ENCODE results near the gene POLR2E.

POLR2E gene

DNA sequence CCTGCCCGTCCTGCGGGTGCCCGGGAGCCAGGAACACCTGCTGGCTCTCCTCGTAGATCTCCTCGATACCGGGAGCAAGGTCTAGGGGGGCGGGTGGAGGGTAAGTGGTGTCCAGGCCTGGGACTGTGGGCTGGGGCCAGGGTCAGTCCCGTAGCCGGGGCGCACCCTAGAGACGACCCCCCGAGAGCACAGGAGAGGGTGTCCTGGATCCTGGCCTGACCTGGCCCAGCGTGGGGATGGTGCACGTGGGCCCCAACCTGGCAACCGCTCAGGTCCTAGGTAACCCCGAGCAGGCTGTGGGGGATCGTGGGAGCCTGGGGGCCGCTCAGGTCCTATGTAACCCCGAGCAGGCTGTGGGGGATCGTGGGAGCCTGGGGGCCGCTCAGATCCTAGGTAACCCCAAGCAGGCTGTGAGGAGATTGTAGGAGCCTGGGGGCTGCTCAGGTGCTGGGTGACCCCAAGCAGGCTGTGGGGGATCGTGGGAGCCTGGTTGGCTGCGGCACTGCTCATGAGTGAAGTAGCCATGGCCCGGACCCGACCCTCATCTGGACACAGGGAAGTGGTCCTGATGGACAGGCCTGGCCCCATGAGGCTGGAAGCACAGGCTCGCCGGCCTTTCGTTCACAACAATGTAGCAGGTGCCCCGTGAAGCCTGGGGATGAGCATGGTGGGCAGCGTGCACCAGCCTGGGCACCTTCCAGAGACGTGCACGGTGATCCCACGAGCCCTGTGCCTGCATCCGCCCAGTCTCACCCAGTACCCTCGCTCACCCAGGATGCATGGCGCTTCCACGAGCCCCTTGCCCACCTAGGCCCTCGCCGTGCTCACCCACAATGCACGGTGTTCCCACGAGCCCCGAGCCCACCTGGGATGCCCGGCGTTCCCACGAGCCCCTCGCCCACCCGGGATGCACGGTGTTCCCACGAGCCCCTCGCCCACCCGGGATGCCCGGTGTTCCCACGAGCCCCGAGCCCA, 14.8 kb upstream of the POLR2E start:
- Histone ChIP-seq H3K4me1 (ENCODE audit: control insufficient read depth, insufficient read depth, low read length) (peaks cover 17% of the 10 kb centered on the region), H3K27me3 (ENCODE audit: control insufficient read depth, insufficient read depth, low read length) (no peaks in the 10 kb centered on the region), H3K27ac (ENCODE audit: low read depth, low read length) (no peak overlapping the region), H3K36me3 (ENCODE audit: control insufficient read depth, insufficient read depth, low read length) (peaks cover 50% of the 10 kb centered on the region), H3K4me3 (ENCODE audit: low read depth, low read length) (no peak overlapping the region), H3K9me3 (ENCODE audit: control insufficient read depth, insufficient read depth, low read depth, low read length) (no peaks in the 10 kb centered on the region), H3K9ac (ENCODE audit: low read length) (no peak overlapping the region)

DNA sequence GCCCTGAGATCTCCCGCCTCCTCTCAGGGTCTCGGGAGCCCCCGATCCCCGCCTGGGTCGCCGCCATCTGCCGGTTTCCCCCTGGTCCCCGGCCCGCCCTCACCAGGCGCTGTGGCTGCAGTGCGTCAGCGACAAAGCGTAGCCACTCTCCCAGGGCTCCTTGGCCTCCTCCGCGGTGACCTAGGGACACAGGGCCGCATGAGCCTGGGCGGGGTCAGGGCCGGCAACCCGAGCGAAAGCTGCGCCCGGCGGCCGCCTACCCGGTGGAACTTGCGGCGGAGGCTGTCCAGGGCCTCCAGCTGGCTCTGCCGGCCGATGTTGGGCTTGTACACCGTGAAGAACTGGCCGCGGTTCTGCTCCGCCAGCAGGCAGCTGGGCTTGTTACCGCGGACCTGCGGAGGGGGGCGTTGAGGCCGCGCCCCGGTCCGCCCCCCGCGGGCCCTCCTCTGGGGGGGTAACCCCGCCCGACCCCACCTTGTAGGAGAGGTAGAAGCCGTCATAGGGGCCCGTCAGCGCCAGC, 13.9 kb upstream of the POLR2E start:
- Histone ChIP-seq H3K9me3 (ENCODE audit: control insufficient read depth, insufficient read depth, low read depth, low read length) (no peaks in the 10 kb centered on the region), H3K27ac (ENCODE audit: low read depth, low read length) (no peak overlapping the region), H3K4me3 (ENCODE audit: low read depth, low read length) (no peak overlapping the region), H3K9ac (ENCODE audit: low read length) (no peak overlapping the region), H3K36me3 (ENCODE audit: control insufficient read depth, insufficient read depth, low read length) (peaks cover 46% of the 10 kb centered on the region), H3K4me1 (ENCODE audit: control insufficient read depth, insufficient read depth, low read length) (peaks cover 17% of the 10 kb centered on the region), H3K27me3 (ENCODE audit: control insufficient read depth, insufficient read depth, low read length) (no peaks in the 10 kb centered on the region)

DNA sequence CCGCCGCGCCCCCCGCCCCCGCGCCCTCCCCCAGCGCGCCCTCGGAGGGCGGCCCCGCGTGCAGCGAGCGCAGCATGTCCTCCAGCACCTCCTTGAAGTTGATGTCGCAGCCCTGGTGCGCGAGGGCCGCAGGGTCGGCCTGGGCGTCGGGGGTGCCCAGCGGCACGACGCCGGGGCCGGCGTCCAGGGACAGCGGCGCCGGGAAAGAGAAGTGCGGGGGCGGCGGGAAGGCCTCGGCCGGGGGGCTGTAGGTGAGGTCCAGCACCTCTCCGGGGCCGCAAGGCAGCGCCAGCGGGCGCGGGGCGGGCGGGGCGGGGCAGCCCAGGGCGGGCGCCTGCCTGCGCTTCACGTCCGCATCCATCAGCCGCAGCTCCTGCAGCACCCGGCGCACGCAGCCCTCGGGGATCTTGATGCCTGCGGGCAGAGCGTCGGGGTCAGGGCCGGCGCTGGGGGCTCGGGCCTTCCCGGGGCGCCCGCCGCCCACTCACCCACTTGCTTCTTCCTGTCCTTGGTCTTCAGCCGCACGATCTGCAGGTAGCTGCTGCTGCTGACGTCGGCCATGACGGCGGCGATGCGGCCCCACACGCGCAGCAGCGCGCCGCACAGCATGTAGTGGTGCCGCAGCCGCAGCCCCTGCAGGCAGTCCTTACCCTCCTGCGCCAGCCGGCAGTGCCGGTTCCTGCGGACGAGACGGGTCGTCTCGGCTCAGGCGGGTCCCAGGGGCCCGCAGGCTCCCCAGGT, 13.3 kb upstream of the POLR2E start:
- Histone ChIP-seq H3K9ac (ENCODE audit: low read length) (no peak overlapping the region), H3K36me3 (ENCODE audit: control insufficient read depth, insufficient read depth, low read length) (peaks cover 41% of the 10 kb centered on the region), H3K9me3 (ENCODE audit: control insufficient read depth, insufficient read depth, low read depth, low read length) (no peaks in the 10 kb centered on the region), H3K27ac (ENCODE audit: low read depth, low read length) (no peak overlapping the region), H3K4me1 (ENCODE audit: control insufficient read depth, insufficient read depth, low read length) (peaks cover 11% of the 10 kb centered on the region), H3K4me3 (ENCODE audit: low read depth, low read length) (no peak overlapping the region), H3K27me3 (ENCODE audit: control insufficient read depth, insufficient read depth, low read length) (no peaks in the 10 kb centered on the region)

DNA sequence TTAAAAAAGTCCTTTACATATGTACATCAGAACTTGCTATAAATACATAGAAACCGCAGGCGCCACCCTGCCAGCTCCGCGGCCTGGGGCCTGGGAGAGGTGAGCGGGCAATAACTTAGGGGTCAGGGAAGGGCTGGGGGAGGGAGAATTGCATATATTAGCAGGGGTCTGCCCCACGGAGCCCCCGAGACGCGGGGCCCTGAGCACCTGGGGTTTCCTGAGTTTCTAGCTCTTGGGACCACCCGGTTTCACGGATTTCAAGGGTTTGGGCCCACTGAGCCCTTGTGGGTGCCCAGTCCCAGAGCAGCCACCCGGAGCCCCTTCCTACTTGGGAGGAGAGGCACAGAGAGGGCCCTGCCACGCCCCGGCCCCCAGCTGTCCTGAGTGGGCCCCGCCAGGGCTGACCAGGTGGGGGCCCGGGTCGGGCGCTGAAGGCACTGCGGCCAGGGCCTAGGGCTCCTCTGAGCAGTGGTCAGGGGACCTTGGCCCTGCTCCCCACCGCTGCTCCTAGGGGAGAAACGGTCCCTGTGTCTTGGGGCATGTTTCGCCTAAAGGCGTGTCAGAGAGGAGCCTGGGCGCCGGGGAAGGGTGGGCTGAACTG, 12.6 kb upstream of the POLR2E start:
- Histone ChIP-seq H3K9me3 (ENCODE audit: control insufficient read depth, insufficient read depth, low read depth, low read length) (no peaks in the 10 kb centered on the region), H3K4me1 (ENCODE audit: control insufficient read depth, insufficient read depth, low read length) (peaks cover 10% of the 10 kb centered on the region), H3K4me3 (ENCODE audit: low read depth, low read length) (no peak overlapping the region), H3K27me3 (ENCODE audit: control insufficient read depth, insufficient read depth, low read length) (no peaks in the 10 kb centered on the region), H3K36me3 (ENCODE audit: control insufficient read depth, insufficient read depth, low read length) (peaks cover 41% of the 10 kb centered on the region), H3K9ac (ENCODE audit: low read length) (no peak overlapping the region), H3K27ac (ENCODE audit: low read depth, low read length) (no peak overlapping the region)

DNA sequence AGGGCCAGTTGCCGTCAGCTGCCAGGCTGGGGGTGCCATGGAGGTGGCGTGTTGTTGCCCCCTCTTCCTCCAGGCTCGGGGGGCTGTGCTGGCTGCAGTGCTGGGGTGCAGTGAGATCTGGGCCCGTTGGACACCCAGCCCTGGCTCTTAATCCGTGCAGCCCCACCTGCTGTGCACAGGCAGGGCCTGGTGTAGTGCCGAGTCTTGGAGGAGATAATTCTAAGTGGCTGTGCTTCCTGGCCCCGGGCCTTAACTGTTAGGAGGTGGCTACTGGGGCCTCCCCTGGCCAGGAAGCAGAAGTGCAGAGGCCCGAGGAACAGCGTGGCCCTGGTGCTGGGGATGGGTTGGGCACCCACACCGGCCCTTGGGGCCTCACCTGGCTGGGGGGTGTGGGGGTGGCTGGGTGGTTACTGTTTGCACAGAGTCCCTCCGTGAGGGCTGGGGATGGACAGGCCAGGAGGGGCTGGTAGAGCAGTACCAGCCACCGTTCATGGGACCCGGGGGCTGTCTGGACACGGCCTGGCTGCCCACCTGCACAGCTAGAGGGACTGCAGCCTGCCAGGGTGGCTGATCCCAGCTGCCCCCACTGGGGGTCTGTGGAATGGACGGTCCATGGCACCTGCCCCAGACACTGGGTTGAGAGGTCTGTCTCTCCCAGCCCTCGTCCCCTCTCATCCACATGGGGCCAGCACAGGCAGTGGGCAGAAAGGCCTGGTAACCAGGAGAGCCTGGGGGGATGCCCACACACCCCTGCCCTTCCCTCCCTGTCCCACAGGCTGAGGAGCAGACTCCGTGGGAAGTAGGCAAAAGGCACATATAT, 11.9 kb upstream of the POLR2E start:
- H3K27me3 ChIP-seq (ENCODE audit: control insufficient read depth, insufficient read depth, low read length): no peaks in the 10 kb centered on the region
- peaks cover 41% of the 10 kb centered on the region for H3K36me3 ChIP-seq (ENCODE audit: control insufficient read depth, insufficient read depth, low read length)
- no peak overlapping the region for H3K4me3 ChIP-seq (ENCODE audit: low read depth, low read length)
- no peak overlapping the region for H3K27ac ChIP-seq (ENCODE audit: low read depth, low read length)
- H3K9me3 ChIP-seq (ENCODE audit: control insufficient read depth, insufficient read depth, low read depth, low read length): no peaks in the 10 kb centered on the region
- H3K9ac ChIP-seq (ENCODE audit: low read length): no peak overlapping the region
- peaks cover 11% of the 10 kb centered on the region for H3K4me1 ChIP-seq (ENCODE audit: control insufficient read depth, insufficient read depth, low read length)

DNA sequence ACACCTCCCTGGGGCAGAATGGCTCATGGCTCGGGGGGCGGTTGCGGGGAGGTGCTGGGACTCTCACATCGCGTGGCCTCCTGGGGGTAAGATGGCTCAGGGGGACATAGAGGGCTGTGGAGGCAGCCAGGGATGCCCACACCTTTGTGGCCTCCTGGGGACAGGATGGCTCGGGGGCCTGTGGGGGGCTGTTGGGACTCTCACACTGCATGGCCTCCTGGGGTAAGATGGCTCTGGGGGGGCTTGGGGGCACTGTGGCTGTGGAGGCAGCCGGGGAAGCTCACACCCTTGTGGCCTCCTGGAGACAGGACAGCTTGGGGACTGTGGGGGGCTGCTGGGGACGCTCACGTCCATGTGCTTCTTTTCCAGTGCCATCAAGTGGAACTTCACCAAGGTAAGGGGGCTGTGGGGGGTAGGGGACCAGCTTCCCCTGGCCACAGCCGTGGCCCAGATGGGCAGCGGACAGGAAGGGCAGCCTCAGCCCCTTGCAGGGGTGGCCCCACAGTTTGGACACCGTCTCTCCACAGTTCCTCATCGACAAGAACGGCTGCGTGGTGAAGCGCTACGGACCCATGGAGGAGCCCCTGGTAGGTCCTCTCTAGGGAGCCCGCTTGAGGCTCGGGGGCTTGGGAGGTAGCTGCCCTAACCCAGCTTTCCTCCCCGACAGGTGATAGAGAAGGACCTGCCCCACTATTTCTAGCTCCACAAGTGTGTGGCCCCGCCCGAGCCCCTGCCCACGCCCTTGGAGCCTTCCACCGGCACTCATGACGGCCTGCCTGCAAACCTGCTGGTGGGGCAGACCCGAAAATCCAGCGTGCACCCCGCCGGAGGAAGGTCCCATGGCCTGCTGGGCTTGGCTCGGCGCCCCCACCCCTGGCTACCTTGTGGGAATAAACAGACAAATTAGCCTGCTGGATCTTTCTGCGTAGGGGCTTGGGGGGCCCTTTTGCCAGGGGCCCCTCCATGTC, 11.0 kb upstream of the POLR2E start:
- H3K4me1 ChIP-seq (ENCODE audit: control insufficient read depth, insufficient read depth, low read length): peaks cover 18% of the 10 kb centered on the region
- H3K9me3 ChIP-seq (ENCODE audit: control insufficient read depth, insufficient read depth, low read depth, low read length): no peaks in the 10 kb centered on the region
- peaks cover 41% of the 10 kb centered on the region for H3K36me3 ChIP-seq (ENCODE audit: control insufficient read depth, insufficient read depth, low read length)
- H3K27ac ChIP-seq (ENCODE audit: low read depth, low read length): no peak overlapping the region
- H3K9ac ChIP-seq (ENCODE audit: low read length): peak overlapping the region; percentile 24
- H3K27me3 ChIP-seq (ENCODE audit: control insufficient read depth, insufficient read depth, low read length): no peaks in the 10 kb centered on the region
- no peak overlapping the region for H3K4me3 ChIP-seq (ENCODE audit: low read depth, low read length)

DNA sequence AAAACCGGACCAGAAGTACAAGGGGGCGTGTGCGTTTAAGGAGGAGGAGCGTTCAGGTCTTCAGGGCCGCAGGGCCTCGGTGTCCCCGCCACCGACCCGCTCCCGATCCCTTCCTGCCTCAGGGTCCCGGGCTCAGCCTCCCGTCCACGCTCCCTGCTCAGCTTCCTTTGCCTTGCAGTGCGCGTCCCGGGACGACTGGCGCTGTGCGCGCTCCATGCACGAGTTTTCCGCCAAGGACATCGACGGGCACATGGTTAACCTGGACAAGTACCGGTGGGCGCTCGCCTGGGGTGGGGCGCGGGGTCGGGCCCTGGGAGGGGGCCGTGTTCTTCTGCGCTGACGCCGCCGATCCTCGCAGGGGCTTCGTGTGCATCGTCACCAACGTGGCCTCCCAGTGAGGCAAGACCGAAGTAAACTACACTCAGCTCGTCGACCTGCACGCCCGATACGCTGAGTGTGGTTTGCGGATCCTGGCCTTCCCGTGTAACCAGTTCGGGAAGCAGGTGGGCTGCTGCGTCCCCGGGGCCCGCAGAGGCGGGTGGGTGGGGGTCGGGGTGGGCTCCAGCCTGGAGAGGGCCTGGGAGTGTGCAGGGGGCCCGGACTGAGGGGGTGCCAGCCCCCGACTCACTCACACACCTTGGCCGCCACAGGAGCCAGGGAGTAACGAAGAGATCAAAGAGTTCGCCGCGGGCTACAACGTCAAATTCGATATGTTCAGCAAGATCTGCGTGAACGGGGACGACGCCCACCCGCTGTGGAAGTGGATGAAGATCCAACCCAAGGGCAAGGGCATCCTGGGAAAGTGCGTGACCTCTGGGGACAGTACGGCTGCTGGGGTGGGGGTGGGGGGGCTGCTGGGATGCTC, 10.1 kb upstream of the POLR2E start:
- Histone ChIP-seq H3K36me3 (ENCODE audit: control insufficient read depth, insufficient read depth, low read length) (peaks cover 34% of the 10 kb centered on the region), H3K4me1 (ENCODE audit: control insufficient read depth, insufficient read depth, low read length) (peaks cover 18% of the 10 kb centered on the region), H3K9me3 (ENCODE audit: control insufficient read depth, insufficient read depth, low read depth, low read length) (no peaks in the 10 kb centered on the region), H3K27me3 (ENCODE audit: control insufficient read depth, insufficient read depth, low read length) (no peaks in the 10 kb centered on the region), H3K9ac (ENCODE audit: low read length) (peak overlapping the region; percentile 65), H3K27ac (ENCODE audit: low read depth, low read length) (peak overlapping the region; percentile 78; the same call in 1 of the 2 replicates), H3K4me3 (ENCODE audit: low read depth, low read length) (peak overlapping the region; percentile 64)

DNA sequence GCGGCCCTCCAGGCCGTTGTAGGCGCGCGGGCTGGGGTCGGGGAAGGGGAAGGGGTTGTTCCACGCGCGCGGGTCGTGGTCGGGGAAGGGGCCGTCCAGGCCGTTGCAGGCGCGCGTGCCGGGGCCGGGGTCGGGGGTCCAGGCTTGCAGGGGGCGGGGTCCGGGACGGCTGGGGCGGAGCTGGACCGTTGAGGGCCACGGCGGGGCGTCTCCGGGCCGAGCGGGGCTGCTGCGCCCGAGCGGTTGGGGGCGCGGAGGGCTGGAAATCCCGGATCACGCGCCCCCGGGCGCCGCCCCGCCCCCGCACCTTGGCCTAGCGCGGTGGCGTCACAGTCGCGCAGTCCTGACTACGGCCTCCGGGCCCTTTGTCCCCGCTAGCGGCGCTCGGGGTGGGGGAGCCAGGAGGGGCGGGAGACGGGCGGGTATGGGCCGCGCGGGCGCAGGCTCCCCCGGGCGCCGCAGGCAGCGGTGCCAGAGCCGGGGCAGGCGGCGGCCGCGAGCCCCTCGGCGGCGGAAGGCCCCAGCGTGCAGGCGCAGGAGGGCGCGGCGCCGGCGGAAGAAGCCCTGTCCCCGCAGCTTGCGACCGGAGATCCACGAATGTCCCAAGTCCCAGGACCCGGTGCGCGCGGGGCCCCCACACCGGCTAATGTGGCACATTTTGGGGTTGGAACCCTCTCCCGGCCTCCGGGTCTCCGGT, 9.3 kb upstream of the POLR2E start:
- Histone ChIP-seq H3K27me3 (ENCODE audit: control insufficient read depth, insufficient read depth, low read length) (no peaks in the 10 kb centered on the region), H3K27ac (ENCODE audit: low read depth, low read length) (peak overlapping the region; percentile 78; the same call in 1 of the 2 replicates), H3K36me3 (ENCODE audit: control insufficient read depth, insufficient read depth, low read length) (peaks cover 27% of the 10 kb centered on the region), H3K4me3 (ENCODE audit: low read depth, low read length) (peak overlapping the region; percentile 64), H3K9me3 (ENCODE audit: control insufficient read depth, insufficient read depth, low read depth, low read length) (0 out of 2 replicates have a peak, but pooled peaks cover 2% of the 10 kb centered on the region), H3K9ac (ENCODE audit: low read length) (peak overlapping the region; percentile 83), H3K4me1 (ENCODE audit: control insufficient read depth, insufficient read depth, low read length) (peaks cover 18% of the 10 kb centered on the region)
